HFFc6 (cell line): Measurements from ENCODE around the gene HEMGN. TPM values are rescaled to one million over a fixed set of nuclear protein-coding genes. Genes with fewer than 3 reads are reported as not detected.

Experiments
- DNase-seq: peaks from one replicate; pipeline ENCODE4 v3.0.0-alpha.2; 2018
- H3K27ac Mint-ChIP-seq: 2 replicates; pipeline ENCODE4 v1.8.0; 2020; ENCODE audit warnings: mild to moderate bottlenecking, mixed read lengths
- H3K27me3 Mint-ChIP-seq: 2 replicates; pipeline ENCODE4 v1.8.0; 2021; ENCODE audit warnings: mild to moderate bottlenecking, moderate library complexity, mixed read lengths; ENCODE audit not compliant: insufficient read depth
- H3K36me3 Mint-ChIP-seq: 2 replicates; pipeline ENCODE4 v1.8.0; 2021; ENCODE audit warnings: low read depth, mixed read lengths
- H3K4me1 Mint-ChIP-seq: 2 replicates; pipeline ENCODE4 v1.8.0; 2020; ENCODE audit warnings: low read depth, mixed read lengths
- H3K4me3 Mint-ChIP-seq: 2 replicates; pipeline ENCODE4 v1.8.0; 2020; ENCODE audit warnings: mild to moderate bottlenecking, moderate library complexity, mixed read lengths
- H3K9me3 Mint-ChIP-seq: 2 replicates; pipeline ENCODE4 v1.8.0; 2020; ENCODE audit warnings: mild to moderate bottlenecking, mixed read lengths
- CTCF ChIP-seq: fragments of 200-600 bp; sonication (generic); IDR thresholded peaks from 2 replicates; pipeline ENCODE4 v1.5.0; 2021; ENCODE audit warnings: antibody characterized with exemption, mild to moderate bottlenecking
- total RNA-seq, 6 experiments: library from RNA; stranded (reverse); fragmentation: NEBNext Ultra II Directional; extraction: Animal tissue kit (Norgen Biotek cat#: 25700); gene quantifications; 2 replicates in 1 of 6; 3 replicates in 5 of 6; pipeline ENCODE4 v1.2.3, GENCODE V29; 2021

HEMGN gene
- total RNA-seq, 6 experiments from 2014 or later: not detected

DNA sequence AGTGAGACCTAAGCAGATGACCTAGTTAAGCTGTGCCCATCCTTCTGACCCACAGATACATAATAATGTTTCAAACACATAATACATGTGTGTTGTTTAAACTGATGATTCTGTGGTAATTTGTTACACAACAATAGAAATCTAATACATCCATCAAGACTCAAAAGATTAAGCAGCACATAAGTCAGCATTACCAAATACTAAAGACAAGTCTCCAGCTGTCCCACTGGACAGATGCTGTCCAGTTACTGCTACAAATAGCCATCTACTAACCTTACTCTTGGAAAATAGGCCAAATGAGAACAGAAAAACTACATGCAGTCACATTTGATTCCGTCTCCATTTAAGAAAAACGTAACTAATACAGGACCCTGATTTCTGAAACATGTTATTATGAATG lies 26.4 kb downstream of the HEMGN start:
- no peaks in the 10 kb centered on the region for H3K27me3 Mint-ChIP-seq
- no peak overlapping the region for H3K4me3 Mint-ChIP-seq
- no peak overlapping the region for H3K27ac Mint-ChIP-seq
- peaks cover 21% of the 10 kb centered on the region for H3K36me3 Mint-ChIP-seq
- TF ChIP-seq CTCF: no peak
- peaks cover 12% of the 10 kb centered on the region for H3K4me1 Mint-ChIP-seq
- no peak for DNase-seq
- no peaks in the 10 kb centered on the region for H3K9me3 Mint-ChIP-seq

DNA sequence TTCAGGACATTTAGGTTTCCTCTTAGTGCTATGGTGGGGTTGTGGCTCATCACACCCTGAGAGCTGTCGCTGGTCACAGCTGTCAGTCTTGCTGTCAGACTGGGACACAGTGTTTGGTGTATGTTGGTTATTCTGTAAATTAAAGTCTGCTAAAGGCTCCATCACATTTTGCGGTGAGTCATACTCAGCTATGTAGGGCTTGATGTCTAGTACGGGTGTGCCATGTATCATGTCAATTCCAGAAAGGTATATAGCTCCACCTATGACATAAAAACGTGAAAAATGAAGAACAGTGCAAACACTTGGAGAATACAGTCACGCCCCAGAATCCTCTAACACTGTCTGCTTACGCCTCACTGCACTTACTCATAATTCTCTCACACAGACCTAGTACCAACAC lies 27.6 kb downstream of the HEMGN start:
- H3K27ac Mint-ChIP-seq: no peak overlapping the region
- peaks cover 11% of the 10 kb centered on the region for H3K4me1 Mint-ChIP-seq
- no peak for DNase-seq
- H3K27me3 Mint-ChIP-seq: no peaks in the 10 kb centered on the region
- no peaks in the 10 kb centered on the region for H3K9me3 Mint-ChIP-seq
- H3K36me3 Mint-ChIP-seq: peaks cover 12% of the 10 kb centered on the region; the same call in 1 of the 2 replicates
- no peak for TF ChIP-seq CTCF
- no peak overlapping the region for H3K4me3 Mint-ChIP-seq

- Mint-ChIP-seq H3K4me3 (no peak overlapping the region), H3K27ac (no peak overlapping the region), H3K4me1 (peaks cover 11% of the 10 kb centered on the region), H3K36me3 (peaks cover 12% of the 10 kb centered on the region; the same call in 1 of the 2 replicates), H3K27me3 (no peaks in the 10 kb centered on the region), H3K9me3 (no peaks in the 10 kb centered on the region)
- no peak for DNase-seq
- no peak for TF ChIP-seq CTCF
These were observed 29.3 kb downstream of the HEMGN start for GRCh38 chr9:97908705-97909104.

GRCh38 chr9:97907632-97908031 lies 30.3 kb downstream of the HEMGN start:
- Mint-ChIP-seq H3K4me3 (no peak overlapping the region), H3K9me3 (no peaks in the 10 kb centered on the region), H3K36me3 (peaks cover 12% of the 10 kb centered on the region; the same call in 1 of the 2 replicates), H3K4me1 (peaks cover 21% of the 10 kb centered on the region), H3K27ac (no peak overlapping the region), H3K27me3 (no peaks in the 10 kb centered on the region)
- TF ChIP-seq CTCF: no peak
- DNase-seq: no peak

DNA sequence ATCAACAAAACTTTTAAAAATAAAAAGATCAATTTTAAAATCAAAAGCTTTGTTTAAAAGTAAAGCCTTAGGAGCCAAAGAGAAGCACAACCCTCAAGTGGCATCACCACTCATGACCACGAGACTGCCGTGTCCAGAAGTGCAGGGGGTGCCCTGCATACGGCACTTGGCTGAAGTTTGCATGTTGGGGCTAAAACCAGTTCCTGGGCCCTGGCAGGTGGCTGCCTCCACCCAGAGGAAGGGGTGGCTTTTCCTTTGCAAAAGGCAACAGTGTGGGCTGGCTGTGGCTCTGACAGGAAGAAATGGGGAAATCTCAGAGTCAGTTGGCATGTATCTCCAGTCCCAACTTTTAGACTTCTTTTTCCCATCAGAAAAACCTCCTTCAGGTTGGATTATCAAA lies 30.9 kb downstream of the HEMGN start:
- no peaks in the 10 kb centered on the region for H3K9me3 Mint-ChIP-seq
- no peaks in the 10 kb centered on the region for H3K27me3 Mint-ChIP-seq
- peaks cover 12% of the 10 kb centered on the region; the same call in 1 of the 2 replicates for H3K36me3 Mint-ChIP-seq
- peaks cover 23% of the 10 kb centered on the region for H3K4me1 Mint-ChIP-seq
- no peak overlapping the region for H3K27ac Mint-ChIP-seq
- no peak for DNase-seq
- TF ChIP-seq CTCF: no peak
- no peak overlapping the region for H3K4me3 Mint-ChIP-seq
